IMR-90 (cell line): ENCODE measurements around the gene PLD4. TPM values are rescaled to one million over a fixed set of nuclear protein-coding genes. Genes with fewer than 3 reads are reported as not detected.

ENCODE experiments used
- ATAC-seq: fragments of 200-7000 bp; cut with Tn5 transposase; 2 replicates; pipeline ENCODE4 v1.9.1; 2020; ENCODE audit warnings: low read depth, mild to moderate bottlenecking, moderate library complexity
- BruUV-seq: library from RNA; stranded (reverse); fragments of 400-500 nt; replicated peaks from 2 replicates; lab custom pipeline; 2021; lab: Mats Ljungman, UMichigan
- CTCF ChIA-PET: fragments of 300-600 bp; formaldehyde crosslinking; extraction: SDS; loops from one replicate; lab custom pipeline; 2021; ENCODE audit warnings: antibody characterized with exemption; lab: Yijun Ruan, JAX
- POLR2A ChIA-PET: fragments of 300-600 bp; sonication (Branson Sonifier 250); formaldehyde crosslinking; loops from one replicate; lab custom pipeline; 2022; ENCODE audit warnings: antibody characterized with exemption; ENCODE audit not compliant: unreplicated experiment; lab: Charles Lee
- DNase-seq: peaks from one replicate; pipeline ENCODE4 v3.0.0; 2013
- H2AFZ ChIP-seq: replicated peaks from 2 replicates; pipeline ENCODE3; 2013; ENCODE audit warnings: low read length, mild to moderate bottlenecking; ENCODE audit not compliant: poor library complexity
- H2AK5ac ChIP-seq: 2 replicates; pipeline ENCODE4 v1.6.1; 2013; ENCODE audit warnings: low read depth, low read length, inconsistent platforms
- H2AK9ac ChIP-seq: replicated peaks from 2 replicates; pipeline ENCODE3; 2013; ENCODE audit warnings: mild to moderate bottlenecking, low read depth, low read length, moderate library complexity; ENCODE audit not compliant: poor library complexity
- H2BK120ac ChIP-seq: 2 replicates; pipeline ENCODE4 v1.6.1; 2013; ENCODE audit warnings: low read depth, low read length, inconsistent platforms
- H2BK15ac ChIP-seq: 3 replicates; pipeline ENCODE4 v1.6.1; 2013; ENCODE audit warnings: low read depth, low read length, inconsistent platforms
- H2BK20ac ChIP-seq: 2 replicates; pipeline ENCODE4 v1.6.1; 2013; ENCODE audit warnings: low read depth, mild to moderate bottlenecking, inconsistent platforms, low read length, moderate library complexity
- H2BK5ac ChIP-seq: 2 replicates; pipeline ENCODE4 v1.6.1; 2013; ENCODE audit warnings: mild to moderate bottlenecking, low read depth, low read length, inconsistent platforms; ENCODE audit not compliant: poor library complexity, severe bottlenecking
- H3K14ac ChIP-seq: replicated peaks from 2 replicates; pipeline ENCODE4 v1.6.1; 2013; ENCODE audit warnings: low read depth, low read length, inconsistent platforms
- H3K18ac ChIP-seq: 2 replicates; pipeline ENCODE4 v1.6.1; 2013; ENCODE audit warnings: low read depth, low read length, control low read depth
- H3K23ac ChIP-seq: 2 replicates; pipeline ENCODE4 v1.6.1; 2013; ENCODE audit warnings: low read depth, low read length, inconsistent platforms
- H3K27ac ChIP-seq: 2 replicates; pipeline ENCODE4 v1.5.1; 2013; ENCODE audit warnings: mild to moderate bottlenecking, control low read depth, low read length; ENCODE audit not compliant: insufficient read depth
- H3K27me3 ChIP-seq: 2 replicates; pipeline ENCODE4 v1.6.1; 2013; ENCODE audit warnings: low read length; ENCODE audit not compliant: control insufficient read depth, insufficient read depth
- H3K36me3 ChIP-seq: 2 replicates; pipeline ENCODE4 v1.6.1; 2013; ENCODE audit warnings: low read length, mixed read lengths; ENCODE audit not compliant: control insufficient read depth, insufficient read depth
- H3K4ac ChIP-seq: 2 replicates; pipeline ENCODE4 v1.6.1; 2013; ENCODE audit warnings: low read depth, low read length, inconsistent platforms
- H3K4me1 ChIP-seq: 2 replicates; pipeline ENCODE4 v1.6.1; 2013; ENCODE audit warnings: low read length, mixed read lengths; ENCODE audit not compliant: control insufficient read depth, insufficient read depth
- H3K4me2 ChIP-seq: 2 replicates; pipeline ENCODE4 v1.6.1; 2013; ENCODE audit warnings: low read depth, mild to moderate bottlenecking, control low read depth, low read length, moderate library complexity
- H3K4me3 ChIP-seq: 2 replicates; pipeline ENCODE4 v1.5.1; 2013; ENCODE audit warnings: low read depth, mild to moderate bottlenecking, control low read depth, low read length, moderate library complexity; ENCODE audit not compliant: insufficient read depth
- H3K56ac ChIP-seq: 2 replicates; pipeline ENCODE4 v1.6.1; 2013; ENCODE audit warnings: low read length, inconsistent platforms; ENCODE audit not compliant: insufficient read depth; ENCODE audit errors: extremely low read depth
- H3K79me1 ChIP-seq, 2 experiments: 2 replicates each; pipeline ENCODE4 v1.6.1; 2013; ENCODE audit warnings: low read length in 2 of 2, inconsistent platforms in 1 of 2, low read depth in 1 of 2
- H3K9ac ChIP-seq: 2 replicates; pipeline ENCODE4 v1.6.1; 2013; ENCODE audit warnings: low read depth, low read length, control low read depth
- H3K9me1 ChIP-seq: 2 replicates; pipeline ENCODE4 v1.6.1; 2013; ENCODE audit warnings: low read length, inconsistent platforms; ENCODE audit not compliant: insufficient read depth
- H3K9me3 ChIP-seq: 2 replicates; pipeline ENCODE4 v1.6.1; 2013; ENCODE audit warnings: low read length; ENCODE audit not compliant: control insufficient read depth, insufficient read depth
- H4K20me1 ChIP-seq: 2 replicates; pipeline ENCODE4 v1.6.1; 2013; ENCODE audit warnings: low read length, inconsistent platforms; ENCODE audit not compliant: insufficient read depth
- H4K5ac ChIP-seq: 2 replicates; pipeline ENCODE4 v1.6.1; 2013; ENCODE audit warnings: mild to moderate bottlenecking, low read depth, low read length, control low read depth
- H4K8ac ChIP-seq, 2 experiments: 2 replicates each; pipeline ENCODE4 v1.6.1; 2013; ENCODE audit warnings: low read depth in 2 of 2, low read length in 2 of 2, control low read depth in 1 of 2, inconsistent platforms in 1 of 2
- H4K91ac ChIP-seq: 2 replicates; pipeline ENCODE4 v1.6.1; 2013; ENCODE audit warnings: low read depth, low read length, inconsistent platforms; ENCODE audit not compliant: insufficient read depth
- CEBPB ChIP-seq: IDR thresholded peaks from 2 replicates; pipeline ENCODE4 v1.6.1; 2012; ENCODE audit warnings: low read depth, low read length, improper control_type of control experiment
- FOS ChIP-seq: fragments of 150-350 bp; IDR thresholded peaks from 2 replicates; pipeline ENCODE4 v1.6.1; 2016; ENCODE audit warnings: low read depth, low read length
- MAZ ChIP-seq: IDR thresholded peaks from 2 replicates; pipeline ENCODE4 v1.6.1; 2012; ENCODE audit warnings: low read depth, mild to moderate bottlenecking, low read length, improper control_type of control experiment, moderate library complexity, borderline replicate concordance
- NFE2L2 ChIP-seq: fragments of 150-350 bp; IDR thresholded peaks from 2 replicates; pipeline ENCODE4 v1.6.1; 2016; ENCODE audit warnings: low read depth, mild to moderate bottlenecking, low read length
- POLR2A ChIP-seq: IDR thresholded peaks from 2 replicates; pipeline ENCODE4 v1.6.1; 2012; ENCODE audit warnings: mild to moderate bottlenecking, low read depth, low read length
- RCOR1 ChIP-seq: IDR thresholded peaks from 2 replicates; pipeline ENCODE4 v1.6.1; 2012; ENCODE audit warnings: mild to moderate bottlenecking, low read length, improper control_type of control experiment; ENCODE audit not compliant: insufficient replicate concordance
- RFX5 ChIP-seq: IDR thresholded peaks from 2 replicates; pipeline ENCODE4 v1.8.0; 2012; ENCODE audit warnings: low read depth, mild to moderate bottlenecking, low read length, moderate library complexity
- WGBS, 2 experiments: methylation state at CpG; one replicate each; pipeline versions ENCODE4 v1.1.5 to v1.1.7; 2013; ENCODE audit warnings: missing lambda C conversion rate in 2 of 2; ENCODE audit not compliant: insufficient read length in 1 of 2; ENCODE audit errors: extremely low coverage in 2 of 2; 5-methylcytosine and 5-hydroxymethylcytosine counted together
- dilution Hi-C: fragments of 300-500 bp; cut with HindIII; formaldehyde crosslinking; loops from one replicate; pipeline ENCODE4 v1.14.3; 2018; ENCODE audit warnings: low sequenced_read_pairs; ENCODE audit not compliant: unreplicated experiment
- in situ Hi-C: fragments of 300-500 bp; cut with MboI; formaldehyde crosslinking; loops from 3 replicates; pipeline ENCODE4 v1.14.3; 2019; ENCODE audit warnings: low sequenced_read_pairs, inconsistent platforms, mixed read lengths
- intact Hi-C: fragments of 100-400 bp; cut with micrococcal nuclease; formaldehyde crosslinking; loops from 2 replicates; pipeline ENCODE4 v1.10.0; 2022
- polyA plus RNA-seq, 3 experiments: library from polyadenylated mRNA; depleted of rRNA; stranded (reverse); fragments of >200 nt; gene quantifications; 2 replicates each; pipeline ENCODE4 v1.2.3, GENCODE V29; 2012; ENCODE audit warnings: low replicate concordance in 1 of 3
- total RNA-seq: library from RNA; depleted of rRNA; stranded (reverse); fragments of >200 nt; gene quantifications from 2 replicates; pipeline ENCODE4 v1.2.3, GENCODE V29; 2012
- TF ChIP-seq, protein P1 (sequence below): conservative IDR thresholded peaks from 2 replicates; pipeline ENCODE4 v1.5.1; 2012; ENCODE audit warnings: mild to moderate bottlenecking, low read depth, low read length, improper control_type of control experiment

The PLD4 gene
- total and polyA plus RNA-seq, 2 of the 4 experiments (the other 2 are of a cell fraction) = 0.05 TPM; not detected in 1

GRCh38 chr14:104881369-104881979, 43.2 kb upstream of the PLD4 start:
- dilution Hi-C loops = no loop called here
- no peaks in the 10 kb centered on the region for H3K9me1 ChIP-seq
- no peak overlapping the region for H3K4me2 ChIP-seq
- no peak overlapping the region for H3K9ac ChIP-seq
- no peak overlapping the region for H3K56ac ChIP-seq
- H3K36me3 ChIP-seq = peaks cover 39% of the 10 kb centered on the region
- no peak overlapping the region for H2AK5ac ChIP-seq
- H3K27ac ChIP-seq = no peak overlapping the region
- POLR2A ChIA-PET = no interaction called here
- H3K27me3 ChIP-seq = no peaks in the 10 kb centered on the region
- H3K4me3 ChIP-seq = no peak overlapping the region
- no peak overlapping the region for H2BK120ac ChIP-seq
- peaks cover 2% of the 10 kb centered on the region for H4K20me1 ChIP-seq
- H3K9me3 ChIP-seq = no peaks in the 10 kb centered on the region
- no peaks in the 10 kb centered on the region for H3K4me1 ChIP-seq
- WGBS, 2 experiments = 76% methylated on average over 3 of the region's 13 CpGs; no CpG with 5 or more reads in 1 of the 2 experiments
- H3K14ac ChIP-seq = no peak overlapping the region
- no peak overlapping the region for H3K4ac ChIP-seq
- H3K79me1 ChIP-seq = peaks cover 0 to 9% of the 10 kb centered on the region in 2 experiments; a peak in 1 of 4 replicates
- no peak overlapping the region for H3K18ac ChIP-seq
- in situ Hi-C loops = no loop called here
- intact Hi-C loops = no loop called here
- DNase-seq = no peak
- peak overlapping the region; percentile 9 for H2AK9ac ChIP-seq
- H4K91ac ChIP-seq = no peak overlapping the region
- H2BK5ac ChIP-seq = no peak overlapping the region
- no peak for ATAC-seq
- no peak overlapping the region for H2AFZ ChIP-seq
- no TSS peak for BruUV-seq
- H2BK15ac ChIP-seq = no peak overlapping the region
- TF ChIP-seq MAZ (no peak), POLR2A (no peak), RFX5 (no peak), FOS (no peak), NFE2L2 (no peak), CEBPB (no peak), RCOR1 (no peak)
- TF ChIP-seq, protein P1, sequence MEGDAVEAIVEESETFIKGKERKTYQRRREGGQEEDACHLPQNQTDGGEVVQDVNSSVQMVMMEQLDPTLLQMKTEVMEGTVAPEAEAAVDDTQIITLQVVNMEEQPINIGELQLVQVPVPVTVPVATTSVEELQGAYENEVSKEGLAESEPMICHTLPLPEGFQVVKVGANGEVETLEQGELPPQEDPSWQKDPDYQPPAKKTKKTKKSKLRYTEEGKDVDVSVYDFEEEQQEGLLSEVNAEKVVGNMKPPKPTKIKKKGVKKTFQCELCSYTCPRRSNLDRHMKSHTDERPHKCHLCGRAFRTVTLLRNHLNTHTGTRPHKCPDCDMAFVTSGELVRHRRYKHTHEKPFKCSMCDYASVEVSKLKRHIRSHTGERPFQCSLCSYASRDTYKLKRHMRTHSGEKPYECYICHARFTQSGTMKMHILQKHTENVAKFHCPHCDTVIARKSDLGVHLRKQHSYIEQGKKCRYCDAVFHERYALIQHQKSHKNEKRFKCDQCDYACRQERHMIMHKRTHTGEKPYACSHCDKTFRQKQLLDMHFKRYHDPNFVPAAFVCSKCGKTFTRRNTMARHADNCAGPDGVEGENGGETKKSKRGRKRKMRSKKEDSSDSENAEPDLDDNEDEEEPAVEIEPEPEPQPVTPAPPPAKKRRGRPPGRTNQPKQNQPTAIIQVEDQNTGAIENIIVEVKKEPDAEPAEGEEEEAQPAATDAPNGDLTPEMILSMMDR = no peak
- H2BK20ac ChIP-seq = no peak overlapping the region
- CTCF ChIA-PET = no interaction called here
- H4K5ac ChIP-seq = no peak overlapping the region
- no peak overlapping the region for H4K8ac ChIP-seq
- no peak overlapping the region for H3K23ac ChIP-seq
